Measurements from ENCODE around the gene COBL. TPM values are rescaled to one million over a fixed set of nuclear protein-coding genes. Genes with fewer than 3 reads are reported as not detected.

COBL gene
- total RNA-seq, 2 donors from 2014 or later, result 66.1 to 75.7 TPM

DNA sequence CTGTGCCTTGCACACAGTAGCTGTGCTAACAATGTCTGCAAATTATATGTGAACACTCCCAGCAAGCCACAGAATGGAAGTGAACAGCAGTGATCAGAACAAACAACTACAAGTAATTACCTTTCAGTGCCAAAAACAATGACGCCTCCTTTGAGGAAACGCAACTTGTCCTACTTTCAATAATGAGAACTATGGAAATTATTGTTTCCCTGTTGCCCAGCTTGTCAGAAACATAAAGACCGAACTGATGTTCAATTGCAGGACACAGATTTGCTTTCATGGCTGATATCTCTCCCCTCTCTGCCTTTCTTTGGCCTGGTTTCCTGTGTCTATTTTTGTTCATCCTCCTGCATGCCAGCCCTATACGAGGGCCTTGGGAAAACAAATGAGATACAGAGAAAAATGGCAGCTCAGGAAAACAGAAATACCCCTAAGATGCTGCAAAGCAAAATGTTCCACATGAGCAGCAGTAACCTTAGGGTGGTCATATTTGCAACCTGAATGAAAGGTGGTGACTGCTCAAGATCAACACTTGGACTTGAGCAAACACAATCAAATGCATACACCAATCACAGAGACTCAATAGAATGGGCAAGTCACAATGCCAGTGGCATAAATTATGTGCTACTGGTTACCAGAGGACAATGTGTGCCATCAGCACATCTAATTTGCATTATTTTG is 26.8 kb downstream of the COBL start:
- DNase-seq (no peak), ATAC-seq (peak; percentile 59)
- intact Hi-C loops (cut with DNase I, micrococcal nuclease), result no loop called here

DNA sequence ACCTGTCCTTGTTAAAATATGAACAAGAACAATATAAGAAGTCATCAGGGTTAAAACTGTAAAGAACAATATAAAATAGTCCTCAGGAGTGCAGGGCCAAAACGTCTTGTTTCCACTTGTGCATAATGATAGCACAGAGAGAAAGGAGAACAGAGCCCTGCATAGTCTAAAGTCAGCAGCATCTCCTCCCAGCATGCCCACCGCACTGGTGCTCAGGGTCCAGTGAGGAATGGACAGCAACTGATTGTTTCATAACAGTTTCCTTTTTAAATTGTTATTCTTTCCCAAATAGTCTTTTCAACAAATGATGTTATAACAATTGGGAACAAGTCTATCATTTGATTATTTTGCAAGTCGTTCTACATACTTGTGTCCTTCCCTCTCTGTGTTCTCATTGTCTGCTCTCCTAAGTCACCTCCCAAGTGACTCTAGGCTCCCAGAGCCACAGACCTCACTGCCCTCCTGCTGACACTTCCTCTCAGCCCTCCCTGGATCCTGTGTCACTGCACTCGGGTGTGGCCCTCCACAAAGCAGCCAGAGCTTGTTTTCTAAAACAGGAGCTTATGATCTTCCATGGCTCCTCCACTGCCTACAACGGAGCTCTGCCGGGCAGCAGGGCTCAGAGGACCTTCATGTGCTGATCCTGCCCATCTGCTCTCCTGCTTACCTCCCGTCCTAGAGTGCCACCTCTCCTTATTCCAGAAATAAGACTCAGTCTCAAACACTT is 27.6 kb downstream of the COBL start:
- intact Hi-C loops (cut with DNase I, micrococcal nuclease), result no loop called here
- ATAC-seq (peak; percentile 79), DNase-seq (peak; percentile 52 to 67)

DNA sequence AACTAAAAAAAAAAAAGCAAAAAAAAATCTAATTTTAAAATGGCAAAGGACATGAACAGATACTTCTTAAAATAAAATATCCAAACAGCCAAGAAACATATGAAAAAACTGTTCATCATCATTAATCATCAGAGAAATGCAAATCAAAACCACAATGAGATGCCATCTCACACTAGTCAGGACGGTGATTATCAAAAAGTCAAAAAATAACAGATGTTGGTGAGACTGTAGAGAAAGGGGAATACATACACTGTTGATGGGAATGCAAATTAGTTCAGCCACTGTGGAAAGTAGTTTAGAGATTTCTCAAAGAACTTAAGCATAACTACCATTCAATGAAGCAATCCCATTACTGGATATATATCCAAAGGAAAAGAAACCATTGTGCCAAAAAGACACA is 30.2 kb downstream of the COBL start:
- DNase-seq, result no peak
- intact Hi-C loops (cut with DNase I, micrococcal nuclease), result no loop called here
- ATAC-seq, result no peak

DNA sequence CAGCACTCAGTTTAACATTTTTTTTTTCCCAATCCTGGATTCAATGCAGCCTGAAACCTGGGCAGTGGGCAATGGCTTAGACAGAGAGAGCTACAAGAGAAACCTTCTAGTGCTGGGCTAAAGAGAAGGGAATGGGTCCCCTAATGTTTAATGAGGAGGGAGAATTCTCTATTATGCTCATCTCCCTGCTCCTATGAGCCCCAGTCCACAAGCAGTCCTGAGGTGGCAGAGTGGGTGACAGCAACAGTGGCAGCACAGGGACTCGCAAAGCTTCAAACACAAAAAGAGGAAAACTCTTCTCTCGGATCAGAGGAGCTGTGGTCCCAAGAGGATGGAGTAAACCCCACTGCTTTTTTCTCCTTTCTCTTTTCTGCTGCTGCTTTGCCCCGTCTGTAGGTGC is 36.5 kb downstream of the COBL start:
- DNase-seq (no peak), ATAC-seq (no peak)
- intact Hi-C loops (cut with DNase I, micrococcal nuclease), result no loop called here

DNA sequence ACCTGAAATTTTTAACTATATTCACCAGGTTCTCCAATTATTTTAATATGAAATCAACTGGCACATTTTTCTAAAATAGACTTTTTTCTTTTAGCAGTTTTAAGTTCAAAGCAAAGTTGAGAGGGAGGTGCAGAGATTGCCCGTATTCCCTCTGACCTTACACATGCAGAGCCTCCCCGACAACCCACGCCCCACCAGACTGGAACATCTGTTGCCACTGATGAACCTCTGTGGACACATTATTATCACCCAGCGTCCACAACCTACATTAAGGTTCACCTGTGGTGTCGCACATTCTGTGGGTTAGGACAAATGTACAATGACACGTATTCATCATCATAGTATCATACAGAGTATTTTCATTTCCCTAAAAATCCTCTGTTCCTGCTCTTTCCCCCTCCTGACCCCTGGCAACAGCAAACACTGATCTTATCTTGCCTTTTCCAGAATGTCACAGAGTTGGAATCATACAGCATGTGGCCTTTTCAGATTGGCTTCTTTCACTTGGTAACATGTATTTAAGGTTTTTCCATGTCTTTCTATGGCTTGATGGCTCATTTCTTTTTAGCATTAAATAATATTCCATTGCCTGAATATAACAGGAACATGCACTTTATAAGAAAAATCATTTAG is 37.1 kb downstream of the COBL start:
- no peak for ATAC-seq
- intact Hi-C loops (cut with DNase I, micrococcal nuclease), result no loop called here
- DNase-seq, result no peak

DNA sequence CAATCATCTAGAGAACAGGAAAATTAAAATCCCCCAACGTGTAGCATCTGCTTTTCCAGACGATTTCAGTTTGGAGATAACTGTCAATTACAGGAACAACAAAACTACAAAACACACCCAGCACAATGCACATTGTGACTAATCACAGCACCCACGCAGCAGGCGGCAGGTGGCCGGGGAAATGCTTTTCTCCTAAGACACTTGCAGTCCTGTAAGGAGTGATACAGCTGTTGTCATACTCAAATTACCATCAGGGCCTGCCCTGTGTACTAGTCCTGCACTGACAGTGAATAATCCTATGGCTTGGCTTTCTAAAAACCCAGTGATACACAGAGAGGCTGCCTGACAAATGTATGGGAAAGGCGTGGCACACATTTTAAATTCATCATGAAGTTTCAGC is 37.8 kb downstream of the COBL start:
- intact Hi-C loops (cut with DNase I, micrococcal nuclease), result no loop called here
- DNase-seq, result no peak
- ATAC-seq, result no peak

DNA sequence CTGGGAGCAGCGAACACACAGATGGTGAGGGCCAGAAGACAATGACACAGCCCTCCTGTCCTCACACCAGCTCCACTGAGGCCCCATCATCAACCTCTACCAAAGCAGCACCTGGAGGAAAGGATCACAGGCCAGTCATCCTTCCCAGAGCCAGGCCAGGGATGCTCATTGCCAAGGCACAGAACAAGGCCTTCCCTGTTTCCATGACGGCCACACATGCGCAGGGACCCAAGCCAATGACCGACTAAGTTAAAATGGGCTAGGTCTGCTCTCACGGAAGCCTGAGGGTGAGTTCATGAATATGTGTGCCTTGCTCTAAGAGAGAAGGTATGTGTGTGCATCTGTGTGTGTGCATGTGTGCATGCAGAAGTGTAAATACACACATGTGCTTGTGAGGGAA is 39.6 kb downstream of the COBL start:
- intact Hi-C loops (cut with DNase I, micrococcal nuclease), result no loop called here
- ATAC-seq, result no peak

DNA sequence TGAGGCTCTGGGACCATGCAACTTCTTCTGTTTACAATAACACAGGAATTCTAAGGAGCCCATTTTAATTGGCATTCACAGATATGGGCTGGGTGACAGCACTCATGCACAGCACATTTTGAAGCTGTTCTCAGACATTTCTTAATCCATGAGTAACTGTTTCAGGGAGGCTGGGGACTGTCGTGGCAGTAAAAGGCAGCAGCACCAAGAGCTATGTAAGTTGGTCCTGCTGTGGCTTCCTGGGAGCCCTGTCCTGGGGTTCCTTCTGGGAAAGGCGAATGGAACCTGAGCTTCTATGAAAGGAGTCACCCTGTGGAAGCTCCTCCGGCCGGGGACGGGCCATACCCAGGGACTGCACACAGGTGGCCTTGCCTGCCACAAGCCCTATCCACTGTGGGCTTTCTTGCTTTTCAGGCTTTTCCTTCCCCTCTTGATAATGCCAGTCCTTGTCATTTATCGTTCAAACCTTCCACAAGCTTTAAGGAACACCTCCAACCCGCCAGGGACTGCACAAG is 40.5 kb downstream of the COBL start:
- no peak for ATAC-seq

More for the DNA sequence above, 39.6 kb downstream of the COBL start:
- no peak for DNase-seq

DNA sequence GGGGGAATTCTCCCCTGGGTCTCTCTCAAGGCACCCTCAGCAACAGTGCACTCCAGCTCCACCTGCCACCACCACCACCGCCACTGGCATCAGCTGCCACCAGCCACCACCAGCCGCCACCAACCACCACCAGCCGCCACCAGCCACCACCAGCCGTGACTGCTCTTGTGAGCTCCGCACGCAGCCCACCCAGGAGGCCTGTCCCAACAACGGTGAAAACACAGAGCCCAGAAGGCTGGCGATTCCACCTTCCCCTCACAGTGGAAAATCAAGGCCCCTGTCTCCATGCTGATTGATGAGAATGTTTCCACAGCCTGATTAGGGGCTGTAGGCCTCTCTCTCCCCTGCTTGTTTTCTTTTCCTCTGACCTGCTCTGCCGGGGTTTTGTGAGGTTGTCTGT is 41.1 kb downstream of the COBL start:
- DNase-seq (no peak), ATAC-seq (no peak)
- intact Hi-C loops (cut with DNase I, micrococcal nuclease), result no loop called here

More for the DNA sequence above, 40.5 kb downstream of the COBL start:
- intact Hi-C loops (cut with DNase I, micrococcal nuclease), result no loop called here
- no peak for DNase-seq

DNA sequence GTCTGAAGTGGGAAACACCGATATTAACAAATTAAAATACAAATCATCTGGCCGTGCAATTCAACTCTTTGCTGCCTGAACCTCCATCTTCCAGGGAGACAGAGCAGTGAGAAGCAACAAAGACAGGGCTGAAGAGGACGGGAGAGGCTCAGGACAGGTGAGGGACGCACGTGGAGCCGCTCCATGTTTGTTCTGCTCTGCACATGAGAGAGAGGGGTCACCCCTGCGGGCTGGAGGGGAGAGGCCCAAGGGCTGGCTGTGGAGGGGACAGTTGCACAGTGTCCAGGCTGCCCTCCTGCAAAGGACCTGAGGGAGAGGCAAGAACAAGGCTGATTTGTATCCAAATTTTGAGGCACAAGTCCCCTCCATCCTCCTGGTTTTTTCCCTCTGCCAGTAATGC is 41.7 kb downstream of the COBL start:
- intact Hi-C loops (cut with DNase I, micrococcal nuclease), result no loop called here
- ATAC-seq, result no peak
- DNase-seq, result no peak

DNA sequence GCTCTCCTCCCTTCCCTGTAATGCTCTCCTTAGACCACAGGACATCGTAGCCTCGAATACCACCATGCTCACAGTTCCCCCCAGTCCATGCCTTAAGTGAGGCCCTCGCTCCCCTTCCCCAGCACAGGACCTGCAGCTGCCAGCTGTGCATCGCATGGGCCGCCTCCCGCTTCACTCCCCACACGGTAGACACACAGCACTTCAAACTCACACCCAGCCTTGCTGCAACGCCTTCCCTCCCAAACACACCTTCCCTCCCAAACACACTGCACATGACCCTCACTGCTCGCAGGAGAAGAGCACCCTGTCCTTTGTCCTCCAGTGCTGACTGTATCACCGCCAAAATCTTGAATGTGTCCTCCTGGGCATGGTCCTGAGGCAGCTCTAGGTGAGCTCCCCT is 42.6 kb downstream of the COBL start:
- no peak for DNase-seq
- intact Hi-C loops (cut with DNase I, micrococcal nuclease), result no loop called here
- no peak for ATAC-seq

DNA sequence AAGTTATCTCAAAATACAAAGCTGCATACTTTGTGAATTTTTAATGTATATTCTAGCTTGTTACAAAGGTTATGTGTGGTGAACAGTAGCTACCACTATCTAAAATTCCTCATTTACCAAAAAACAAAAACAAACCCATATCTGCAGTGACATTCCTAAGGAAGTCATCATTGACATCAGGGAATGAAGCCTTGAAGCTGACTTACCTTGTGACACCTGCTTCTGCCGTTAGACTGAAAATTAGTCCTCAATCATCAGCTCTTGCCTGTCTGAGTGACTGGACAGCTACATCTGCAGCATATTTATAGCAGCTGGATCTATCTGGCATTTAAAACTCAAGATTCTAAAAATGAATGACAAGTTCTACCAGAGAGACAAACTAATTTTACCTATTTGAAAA is 43.2 kb downstream of the COBL start:
- DNase-seq (no peak), ATAC-seq (no peak)
- intact Hi-C loops (cut with DNase I, micrococcal nuclease), result no loop called here

DNA sequence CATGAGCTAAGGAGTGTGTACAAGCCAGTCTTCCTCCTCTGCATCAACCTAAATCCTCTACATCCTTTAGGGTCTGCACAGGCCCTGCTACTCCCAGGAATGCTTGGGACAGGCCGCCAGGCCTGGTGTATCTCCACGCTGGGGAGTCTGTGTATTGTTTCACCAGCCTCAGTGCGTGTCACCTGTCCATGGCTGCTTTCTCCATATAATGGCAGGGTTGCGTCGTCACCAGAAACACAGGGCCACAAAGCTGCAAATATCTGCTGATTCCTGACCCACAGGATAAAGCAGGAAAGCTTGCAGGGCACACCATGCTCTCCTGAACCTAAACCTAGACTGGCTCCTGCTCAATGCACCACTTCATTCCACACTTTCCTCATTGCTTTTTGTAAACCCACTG is 45.6 kb downstream of the COBL start:
- intact Hi-C loops (cut with DNase I, micrococcal nuclease), result no loop called here
- no peak for ATAC-seq

DNA sequence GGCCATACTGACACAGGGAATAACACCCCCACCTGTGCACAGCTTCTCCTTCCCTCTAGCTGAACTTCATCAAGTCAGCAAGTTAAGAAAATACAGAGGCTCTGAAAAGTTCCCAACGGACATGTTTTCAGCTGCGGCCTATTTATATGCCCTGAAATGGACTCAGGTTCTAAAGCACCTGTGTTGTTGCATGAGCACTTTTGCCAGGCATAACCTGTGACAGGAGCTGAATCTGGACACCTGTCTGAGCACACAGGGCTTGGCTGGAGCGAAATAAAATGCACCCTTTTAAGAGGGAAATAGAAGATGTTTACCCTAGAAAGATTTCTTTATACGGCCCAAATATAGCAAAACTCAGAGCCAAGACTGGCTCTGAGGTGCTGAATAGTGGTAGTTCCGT is 46.7 kb downstream of the COBL start:
- intact Hi-C loops (cut with DNase I, micrococcal nuclease), result no loop called here
- ATAC-seq, result no peak
- DNase-seq, result no peak

More for the DNA sequence above, 45.6 kb downstream of the COBL start:
- no peak for DNase-seq

DNA sequence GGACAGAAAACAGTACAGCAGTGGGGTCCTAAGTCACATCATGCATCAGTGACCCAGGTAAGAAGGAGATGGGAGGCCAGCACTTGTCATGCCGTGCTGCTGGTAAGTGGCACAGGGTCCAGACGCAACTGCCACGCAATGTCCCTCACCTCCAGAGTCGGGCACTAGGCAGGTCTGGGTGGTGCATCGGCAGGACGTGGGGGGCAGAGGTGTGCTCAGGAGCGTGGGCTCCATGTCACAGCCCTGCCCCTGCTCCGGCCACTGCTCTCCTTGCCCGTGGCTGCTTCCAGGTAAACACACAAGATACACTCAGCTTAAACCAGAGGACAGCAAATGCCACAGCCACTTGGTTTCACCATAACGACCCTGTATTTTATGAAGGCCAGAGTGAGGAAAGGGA is 47.3 kb downstream of the COBL start:
- DNase-seq, result no peak
- intact Hi-C loops (cut with DNase I, micrococcal nuclease), result no loop called here
- ATAC-seq, result no peak

DNA sequence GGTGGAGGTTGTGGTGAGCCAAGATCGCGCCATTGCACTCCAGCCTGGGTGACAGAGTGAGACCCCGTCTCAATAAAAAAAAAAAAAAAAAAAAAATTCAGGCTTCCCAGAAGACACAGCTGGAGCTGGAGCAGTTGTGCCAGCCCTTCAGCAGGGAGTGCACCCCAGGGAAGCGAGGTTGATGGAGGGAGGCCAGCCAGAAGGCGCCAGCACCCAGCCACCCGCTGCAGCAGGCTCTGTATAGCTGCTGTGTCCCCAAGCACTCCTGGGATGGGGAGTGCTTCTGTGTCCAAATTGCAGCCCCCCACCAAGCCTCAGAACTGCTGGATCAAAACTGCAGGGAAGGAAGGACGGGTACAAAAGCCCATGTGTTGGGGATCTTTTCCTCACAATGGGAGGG is 47.8 kb downstream of the COBL start:
- ATAC-seq, result no peak
- DNase-seq, result no peak
- intact Hi-C loops (cut with DNase I, micrococcal nuclease), result no loop called here

DNA sequence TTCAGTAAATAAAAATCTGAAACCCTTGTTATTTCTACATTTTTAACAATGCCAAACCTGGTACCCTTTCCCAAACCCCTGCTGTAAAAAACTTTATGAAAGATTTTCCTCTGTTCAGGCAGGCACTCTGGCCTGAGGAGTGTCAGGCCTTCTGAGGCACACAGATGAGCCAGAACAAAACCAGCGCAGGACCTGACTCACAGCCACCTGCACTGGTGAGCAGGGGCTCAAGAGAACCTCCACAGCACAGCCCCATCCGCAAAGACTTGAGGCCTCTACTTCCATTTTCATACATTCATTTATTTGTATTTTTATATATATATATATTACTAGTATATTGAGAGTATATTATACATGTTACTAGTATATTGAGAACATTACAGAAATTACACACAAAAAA is 49.4 kb downstream of the COBL start:
- no peak for DNase-seq
- intact Hi-C loops (cut with DNase I, micrococcal nuclease), result no loop called here
- ATAC-seq, result no peak

DNA sequence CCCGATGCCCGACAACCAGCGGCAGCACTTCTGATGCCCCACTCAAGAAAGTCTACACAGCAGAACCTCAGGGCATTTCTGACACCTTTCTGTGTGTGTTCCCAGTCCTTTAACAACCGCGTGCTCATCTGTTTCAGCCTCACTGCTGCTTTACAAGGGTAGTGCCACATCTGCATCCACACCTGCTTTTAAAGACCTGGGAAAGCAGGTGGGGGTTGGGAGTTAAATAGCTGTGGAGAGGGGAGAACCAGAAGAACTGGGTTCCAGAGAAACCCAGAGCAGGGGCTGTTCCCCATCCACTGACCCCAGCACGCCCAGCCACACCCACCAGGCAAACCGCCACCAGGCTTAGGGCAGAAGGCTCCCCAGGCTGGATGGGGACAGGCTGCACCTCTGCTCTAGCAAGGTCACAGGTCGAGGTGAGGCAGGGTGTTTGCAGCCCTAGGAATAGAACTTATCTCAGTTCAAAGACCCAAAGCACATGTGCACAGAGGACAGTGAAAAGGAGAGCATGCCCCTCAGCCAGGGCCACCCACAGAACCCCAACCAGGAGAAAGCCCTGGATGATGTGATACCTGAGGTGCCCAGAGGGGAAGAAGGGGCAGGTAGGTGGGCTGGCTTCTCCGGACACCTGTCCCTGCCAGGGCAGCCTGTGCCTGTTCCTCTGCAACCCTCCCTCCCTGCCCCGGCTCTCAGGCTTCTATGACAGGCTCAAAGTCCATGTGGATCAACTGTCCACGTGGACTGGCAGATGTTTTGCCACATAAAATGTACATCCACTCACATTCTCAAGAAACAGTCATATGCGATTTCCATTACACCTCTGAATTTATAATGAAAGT is 51.3 kb downstream of the COBL start:
- intact Hi-C loops (cut with DNase I, micrococcal nuclease), result no loop called here
- peak; percentile 75 for ATAC-seq
- DNase-seq, result peak; percentile 70 to 78

Data from left colon (tissue), 2 donors.